Measurements from ENCODE around the gene USP21.
"Not testable (repeated sequence)": the region's sequence is repeated elsewhere in the genome, so short reads cannot be mapped to it uniquely, and the experiment has no call there.

USP21 gene

DNA sequence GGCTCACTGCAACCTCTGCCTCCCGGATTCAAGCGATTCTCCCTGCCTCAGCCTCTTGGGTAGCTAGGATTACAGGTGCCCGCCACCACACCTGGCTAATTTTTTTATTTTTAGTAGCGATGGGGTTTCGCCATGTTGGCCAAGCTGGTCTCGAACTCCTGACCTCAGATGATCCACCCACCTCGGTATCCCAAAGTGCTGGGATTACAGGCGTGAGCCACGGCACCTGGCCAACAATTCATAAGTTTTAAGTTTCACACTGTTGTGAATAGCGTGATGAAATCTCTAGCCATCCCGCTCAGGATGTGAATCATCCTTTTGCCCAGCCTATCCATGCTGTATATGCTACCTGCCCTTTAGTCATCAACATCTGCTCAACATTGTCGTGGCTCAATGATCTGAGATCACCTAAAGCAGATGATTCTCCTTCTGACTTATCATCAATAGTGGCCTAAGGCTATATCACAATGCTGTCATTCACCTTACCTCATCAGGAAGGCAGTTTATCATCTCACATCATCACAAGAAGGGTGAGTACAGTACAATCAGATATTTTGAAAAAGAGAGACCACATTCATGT is 44.1 kb upstream of the USP21 start:
- DNase-seq (ENCODE audit: extremely low read depth, insufficient read length) = no peak
- TF ChIP-seq, protein P1, sequence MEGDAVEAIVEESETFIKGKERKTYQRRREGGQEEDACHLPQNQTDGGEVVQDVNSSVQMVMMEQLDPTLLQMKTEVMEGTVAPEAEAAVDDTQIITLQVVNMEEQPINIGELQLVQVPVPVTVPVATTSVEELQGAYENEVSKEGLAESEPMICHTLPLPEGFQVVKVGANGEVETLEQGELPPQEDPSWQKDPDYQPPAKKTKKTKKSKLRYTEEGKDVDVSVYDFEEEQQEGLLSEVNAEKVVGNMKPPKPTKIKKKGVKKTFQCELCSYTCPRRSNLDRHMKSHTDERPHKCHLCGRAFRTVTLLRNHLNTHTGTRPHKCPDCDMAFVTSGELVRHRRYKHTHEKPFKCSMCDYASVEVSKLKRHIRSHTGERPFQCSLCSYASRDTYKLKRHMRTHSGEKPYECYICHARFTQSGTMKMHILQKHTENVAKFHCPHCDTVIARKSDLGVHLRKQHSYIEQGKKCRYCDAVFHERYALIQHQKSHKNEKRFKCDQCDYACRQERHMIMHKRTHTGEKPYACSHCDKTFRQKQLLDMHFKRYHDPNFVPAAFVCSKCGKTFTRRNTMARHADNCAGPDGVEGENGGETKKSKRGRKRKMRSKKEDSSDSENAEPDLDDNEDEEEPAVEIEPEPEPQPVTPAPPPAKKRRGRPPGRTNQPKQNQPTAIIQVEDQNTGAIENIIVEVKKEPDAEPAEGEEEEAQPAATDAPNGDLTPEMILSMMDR (IDR thresholded peaks at IDR 0.05; ENCODE audit: insufficient read depth, low read length, poor library complexity, severe bottlenecking) = no peak
- Histone ChIP-seq H3K4me3 (replicated peaks; ENCODE audit: low read depth, low read length) (no peak overlapping the region), H3K27me3 (replicated peaks; ENCODE audit: control insufficient read depth, insufficient read depth, low read length) (no peaks in the 10 kb centered on the region), H3K36me3 (ENCODE audit: control insufficient read depth, insufficient read depth, low read length) (peaks cover 6% of the 10 kb centered on the region)

DNA sequence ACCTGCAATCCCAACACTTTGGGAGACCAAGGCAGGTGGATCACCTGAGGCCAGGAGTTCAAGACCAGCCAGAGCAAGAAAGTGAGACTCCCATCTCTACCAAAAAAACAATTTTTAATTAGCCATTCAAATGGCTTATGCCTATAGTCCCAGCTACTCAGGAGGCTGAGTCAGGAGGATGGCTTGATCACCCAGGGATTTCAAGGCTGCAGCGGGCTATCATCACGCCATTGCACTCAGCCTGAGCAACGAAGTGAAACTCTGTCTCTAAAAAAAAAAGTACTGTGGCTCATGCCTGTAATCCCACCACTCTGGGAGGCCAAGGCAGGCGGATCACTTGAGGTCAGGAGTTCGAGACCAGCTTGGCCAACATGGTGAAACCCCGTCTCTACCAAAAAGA is 43.3 kb upstream of the USP21 start:
- H3K27me3 ChIP-seq (replicated peaks; ENCODE audit: control insufficient read depth, insufficient read depth, low read length); DNase-seq (ENCODE audit: extremely low read depth, insufficient read length); H3K4me3 ChIP-seq (replicated peaks; ENCODE audit: low read depth, low read length): not testable (repeated sequence)
- H3K36me3 ChIP-seq (ENCODE audit: control insufficient read depth, insufficient read depth, low read length) = peaks cover 12% of the 10 kb centered on the region

DNA sequence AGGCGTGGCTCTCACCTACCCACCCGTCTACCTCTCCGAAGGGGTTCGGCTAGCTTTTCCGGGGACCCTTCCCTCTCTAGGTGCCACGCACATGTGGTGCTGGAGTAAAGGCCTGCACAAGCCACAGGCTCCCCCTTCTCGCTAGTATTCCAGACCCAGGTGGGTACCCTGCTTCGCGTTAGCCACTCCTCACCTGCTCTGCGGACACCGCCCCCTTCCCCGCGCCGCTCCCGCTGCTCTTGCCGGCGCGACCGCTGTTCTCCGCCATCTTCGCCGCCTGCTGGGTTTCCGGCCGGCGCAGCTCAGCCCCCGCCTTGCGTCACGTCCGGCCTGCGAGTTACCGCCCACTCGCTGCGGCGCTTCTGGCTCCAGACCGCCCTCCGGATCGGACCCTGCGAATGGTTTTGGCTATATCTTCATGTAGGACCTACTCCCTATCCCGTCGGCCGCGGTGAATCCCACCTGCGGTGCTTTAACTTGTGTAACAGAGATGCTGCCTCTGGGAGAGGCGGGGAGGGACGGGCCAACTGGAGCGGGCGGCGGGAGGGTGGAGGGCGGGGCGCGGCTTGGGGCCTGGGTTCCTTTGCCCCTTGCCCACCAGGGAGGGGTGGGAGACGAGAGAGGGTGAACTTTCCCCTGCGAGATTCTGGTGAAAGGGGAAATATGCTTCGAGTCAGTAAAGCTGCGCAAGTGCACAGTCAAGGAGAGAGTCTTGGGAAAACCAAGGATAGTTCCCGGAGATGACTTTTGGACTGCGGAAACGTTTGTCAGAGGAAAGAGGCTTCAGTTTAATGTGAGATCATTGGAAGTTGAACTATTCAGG is 41.3 kb upstream of the USP21 start, which contains the start of the genes NIT1 and PFDN2:
TSS of gene NIT1 (plus strand) at position 347 of the 823 bp plus-strand sequence. CDS start at position 419, 72 bp downstream.
TSS of gene PFDN2 (minus strand) at position 279 of the 823 bp plus-strand sequence. CDS start at position 268, 11 bp downstream.
- TF ChIP-seq, protein P1 (IDR thresholded peaks at IDR 0.05; ENCODE audit: insufficient read depth, low read length, poor library complexity, severe bottlenecking) = no peak
- Histone ChIP-seq H3K27me3 (replicated peaks; ENCODE audit: control insufficient read depth, insufficient read depth, low read length) (no peaks in the 10 kb centered on the region), H3K36me3 (ENCODE audit: control insufficient read depth, insufficient read depth, low read length) (peaks cover 19% of the 10 kb centered on the region), H3K4me3 (replicated peaks; ENCODE audit: low read depth, low read length) (peak within 1 kb of the TSS; percentile 80)
- DNase-seq (ENCODE audit: extremely low read depth, insufficient read length) = peak; percentile 89

DNA sequence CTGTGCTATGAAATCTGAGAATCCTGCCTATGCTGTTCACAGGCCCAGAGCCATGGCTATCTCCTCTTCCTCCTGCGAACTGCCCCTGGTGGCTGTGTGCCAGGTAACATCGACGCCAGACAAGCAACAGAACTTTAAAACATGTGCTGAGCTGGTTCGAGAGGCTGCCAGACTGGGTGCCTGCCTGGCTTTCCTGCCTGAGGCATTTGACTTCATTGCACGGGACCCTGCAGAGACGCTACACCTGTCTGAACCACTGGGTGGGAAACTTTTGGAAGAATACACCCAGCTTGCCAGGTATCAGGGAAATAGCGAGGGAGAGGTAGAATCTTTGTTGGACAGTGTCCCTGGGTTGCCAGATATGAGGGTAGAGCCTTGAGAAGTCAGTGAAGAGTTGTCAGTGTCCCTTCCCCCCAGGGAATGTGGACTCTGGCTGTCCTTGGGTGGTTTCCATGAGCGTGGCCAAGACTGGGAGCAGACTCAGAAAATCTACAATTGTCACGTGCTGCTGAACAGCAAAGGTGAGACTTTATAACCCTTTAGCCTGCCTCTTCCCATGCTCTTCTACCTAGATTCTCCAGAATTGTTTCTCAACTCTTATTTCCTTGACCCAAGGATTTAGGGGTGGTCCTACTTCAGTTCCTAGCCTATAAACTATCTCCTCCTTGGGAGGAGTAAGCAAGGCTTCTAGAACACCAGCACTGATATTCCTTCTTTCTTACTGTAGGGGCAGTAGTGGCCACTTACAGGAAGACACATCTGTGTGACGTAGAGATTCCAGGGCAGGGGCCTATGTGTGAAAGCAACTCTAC is 40.0 kb upstream of the USP21 start:
- TF ChIP-seq, protein P1 (IDR thresholded peaks at IDR 0.05; ENCODE audit: insufficient read depth, low read length, poor library complexity, severe bottlenecking) = peak; percentile 56
- Histone ChIP-seq H3K4me3 (replicated peaks; ENCODE audit: low read depth, low read length) (peak overlapping the region; percentile 80), H3K36me3 (ENCODE audit: control insufficient read depth, insufficient read depth, low read length) (peaks cover 28% of the 10 kb centered on the region), H3K27me3 (replicated peaks; ENCODE audit: control insufficient read depth, insufficient read depth, low read length) (no peaks in the 10 kb centered on the region)
- peak; percentile 36 for DNase-seq (ENCODE audit: extremely low read depth, insufficient read length)

DNA sequence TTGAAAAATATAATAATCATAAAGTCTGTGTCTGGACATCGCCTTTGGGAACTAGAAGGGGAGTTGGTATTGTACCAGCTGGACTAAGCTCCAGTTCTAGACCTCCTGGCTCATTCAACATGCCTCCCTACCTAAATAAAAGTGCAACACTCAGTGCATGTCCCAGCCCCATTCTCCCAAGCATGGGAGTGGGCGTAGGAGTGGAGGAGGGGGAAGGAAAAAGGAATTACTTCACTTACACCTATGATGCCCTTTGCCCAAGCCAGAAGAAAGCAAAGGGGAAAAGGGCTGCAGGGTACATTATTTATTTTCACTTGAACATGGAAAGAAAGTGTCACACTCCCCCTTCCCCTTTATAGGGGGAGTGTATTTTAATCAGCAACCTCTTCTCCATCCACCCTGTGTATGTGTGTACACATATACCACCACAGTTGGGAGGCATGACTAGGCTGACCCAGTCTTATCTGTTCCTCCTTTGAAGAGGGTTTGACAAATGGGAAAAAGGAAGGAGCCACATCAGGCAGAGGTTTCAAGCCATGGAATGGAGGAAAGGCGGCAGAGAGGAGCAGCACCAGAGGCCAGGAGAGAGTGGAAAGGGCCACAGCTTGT is 38.2 kb upstream of the USP21 start:
- Histone ChIP-seq H3K4me3 (replicated peaks; ENCODE audit: low read depth, low read length) (no peak overlapping the region), H3K36me3 (ENCODE audit: control insufficient read depth, insufficient read depth, low read length) (peaks cover 28% of the 10 kb centered on the region), H3K27me3 (replicated peaks; ENCODE audit: control insufficient read depth, insufficient read depth, low read length) (no peaks in the 10 kb centered on the region)
- TF ChIP-seq, protein P1 (IDR thresholded peaks at IDR 0.05; ENCODE audit: insufficient read depth, low read length, poor library complexity, severe bottlenecking) = no peak
- no peak for DNase-seq (ENCODE audit: extremely low read depth, insufficient read length)
